Transverse colon (tissue), 4 donors: ENCODE measurements around the gene TAS2R20. TPM values are rescaled to one million over a fixed set of nuclear protein-coding genes. Genes with fewer than 3 reads are reported as not detected.

Source experiments
- DNase-seq: peaks from one replicate; pipeline ENCODE4 v3.0.0-alpha.2; 2019
- H3K27ac ChIP-seq, 4 donors: fragments of 200-600 bp; sonication (generic); 2 replicates each; pipeline ENCODE4 v1.5.1; 2016 to 2018; ENCODE audit warnings: inconsistent platforms in 4 of 4
- H3K27me3 ChIP-seq: fragments of 200-600 bp; sonication (generic); 2 replicates; pipeline ENCODE4 v1.5.1; 2017; ENCODE audit warnings: inconsistent platforms
- H3K36me3 ChIP-seq, 4 donors: fragments of 200-600 bp; sonication (generic); 2 replicates each; pipeline ENCODE4 v1.5.1; 2017 to 2019; ENCODE audit warnings: inconsistent platforms in 4 of 4
- H3K4me1 ChIP-seq, 4 donors: fragments of 200-600 bp; sonication (generic); 2 replicates each; pipeline ENCODE4 v1.5.1; 2017 to 2020; ENCODE audit warnings: inconsistent platforms in 4 of 4
- H3K4me3 ChIP-seq, 4 donors: fragments of 200-600 bp; sonication (generic); 1 replicate in 1 of 4; 2 replicates in 3 of 4; pipeline versions ENCODE4 v1.5.1 to v1.6.1; 2017 to 2019; ENCODE audit warnings: inconsistent platforms in 4 of 4
- H3K9me3 ChIP-seq, 2 donors: fragments of 200-600 bp; sonication (generic); 2 replicates each; pipeline ENCODE4 v1.5.1; 2017 to 2019; ENCODE audit warnings: inconsistent platforms in 2 of 2
- EP300 ChIP-seq: sonication (generic); formaldehyde crosslinking; IDR thresholded peaks from one replicate; pipeline ENCODE4 v1.6.1; 2017; ENCODE audit warnings: antibody characterized with exemption, low read depth
- POLR2A ChIP-seq: fragments of 450-650 bp; IDR thresholded peaks from one replicate; pipeline ENCODE4 v1.6.1; 2016; ENCODE audit warnings: antibody characterized with exemption, mild to moderate bottlenecking, moderate library complexity
- POLR2AphosphoS5 ChIP-seq, 3 donors: sonication (generic); formaldehyde crosslinking; IDR thresholded peaks; one replicate each; pipeline ENCODE4 v1.6.1; 2016; ENCODE audit warnings: antibody characterized with exemption in 3 of 3
- WGBS, 2 donors: methylation state at CpG; one replicate each; pipeline ENCODE4 v1.1.5; 2018; ENCODE audit warnings: low coverage in 1 of 2; 5-methylcytosine and 5-hydroxymethylcytosine counted together
- in situ Hi-C, 4 donors: fragments of 200-750 bp; cut with MboI; loops; one replicate each; pipeline versions ENCODE4 v1.15.0 to v1.15.1; 2017; ENCODE audit warnings: low sequenced_read_pairs in 3 of 4, low pct_ligation_motif_present in 1 of 4, low pct_unique_long_range_greater_than_20kb in 1 of 4
- intact Hi-C: fragments of 100-400 bp; cut with DNase I; formaldehyde crosslinking; loops from one replicate; pipeline ENCODE4 v1.15.1; 2023; ENCODE audit warnings: low total_unique reads
- total RNA-seq, 4 donors: library from RNA; depleted of rRNA; stranded (reverse); fragments of >200 nt; gene quantifications; one replicate each; pipeline ENCODE4 v1.1.0, GENCODE V29; 2016
- TF ChIP-seq, protein P1 (sequence below), 5 experiments: fragments of 200-600 bp in 3 of 5; fragments of 450-650 bp in 2 of 5; sonication (generic) in 3 of 5; IDR thresholded peaks; 1 replicate in 2 of 5; 2 replicates in 3 of 5; pipeline ENCODE4 v1.5.1; 2016 to 2017; ENCODE audit warnings: antibody characterized with exemption in 5 of 5, inconsistent platforms in 3 of 5, mild to moderate bottlenecking in 2 of 5, moderate library complexity in 1 of 5

TAS2R20 gene
- total RNA-seq, 4 donors from 2014 or later = 2.6 to 6.0 (median 5.6) TPM; not detected in 1

DNA sequence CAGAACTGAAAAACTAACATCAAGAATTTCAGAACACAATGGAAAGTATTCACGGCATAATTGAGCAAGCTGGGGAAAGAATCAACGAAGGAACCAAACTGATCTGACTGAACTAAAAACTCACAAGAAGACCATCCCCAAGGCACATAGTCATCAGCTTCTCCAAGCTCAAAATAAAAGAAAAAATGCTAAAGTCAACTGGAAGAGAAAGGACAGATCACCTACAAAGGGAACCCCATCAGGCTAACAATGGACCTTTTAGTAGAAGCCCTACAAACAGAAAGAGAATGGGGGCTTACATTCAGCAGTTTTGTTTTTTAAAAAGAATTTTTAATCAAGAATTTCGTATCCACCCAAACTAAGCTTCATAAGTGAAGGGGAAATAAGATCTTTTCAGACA is 23.1 kb downstream of the TAS2R20 start:
- WGBS, 2 donors = 92 to 100% methylated on average over 3 of the region's 3 CpGs
- Histone ChIP-seq H3K4me1 (no peaks in the 10 kb centered on the region), H3K27me3 (no peaks in the 10 kb centered on the region), H3K4me3 (no peak overlapping the region), H3K27ac (no peak overlapping the region), H3K9me3 (no peaks in the 10 kb centered on the region), H3K36me3 (no peaks in the 10 kb centered on the region)
- intact Hi-C loops (no loop called here), in situ Hi-C loops (no loop called here)
- TF ChIP-seq EP300 (no peak), POLR2AphosphoS5 (IDR thresholded peaks at IDR 0.05) (no peak), POLR2A (no peak)
- TF ChIP-seq, protein P1, sequence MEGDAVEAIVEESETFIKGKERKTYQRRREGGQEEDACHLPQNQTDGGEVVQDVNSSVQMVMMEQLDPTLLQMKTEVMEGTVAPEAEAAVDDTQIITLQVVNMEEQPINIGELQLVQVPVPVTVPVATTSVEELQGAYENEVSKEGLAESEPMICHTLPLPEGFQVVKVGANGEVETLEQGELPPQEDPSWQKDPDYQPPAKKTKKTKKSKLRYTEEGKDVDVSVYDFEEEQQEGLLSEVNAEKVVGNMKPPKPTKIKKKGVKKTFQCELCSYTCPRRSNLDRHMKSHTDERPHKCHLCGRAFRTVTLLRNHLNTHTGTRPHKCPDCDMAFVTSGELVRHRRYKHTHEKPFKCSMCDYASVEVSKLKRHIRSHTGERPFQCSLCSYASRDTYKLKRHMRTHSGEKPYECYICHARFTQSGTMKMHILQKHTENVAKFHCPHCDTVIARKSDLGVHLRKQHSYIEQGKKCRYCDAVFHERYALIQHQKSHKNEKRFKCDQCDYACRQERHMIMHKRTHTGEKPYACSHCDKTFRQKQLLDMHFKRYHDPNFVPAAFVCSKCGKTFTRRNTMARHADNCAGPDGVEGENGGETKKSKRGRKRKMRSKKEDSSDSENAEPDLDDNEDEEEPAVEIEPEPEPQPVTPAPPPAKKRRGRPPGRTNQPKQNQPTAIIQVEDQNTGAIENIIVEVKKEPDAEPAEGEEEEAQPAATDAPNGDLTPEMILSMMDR (IDR thresholded peaks at IDR 0.05) = no peak
- DNase-seq = no peak

DNA sequence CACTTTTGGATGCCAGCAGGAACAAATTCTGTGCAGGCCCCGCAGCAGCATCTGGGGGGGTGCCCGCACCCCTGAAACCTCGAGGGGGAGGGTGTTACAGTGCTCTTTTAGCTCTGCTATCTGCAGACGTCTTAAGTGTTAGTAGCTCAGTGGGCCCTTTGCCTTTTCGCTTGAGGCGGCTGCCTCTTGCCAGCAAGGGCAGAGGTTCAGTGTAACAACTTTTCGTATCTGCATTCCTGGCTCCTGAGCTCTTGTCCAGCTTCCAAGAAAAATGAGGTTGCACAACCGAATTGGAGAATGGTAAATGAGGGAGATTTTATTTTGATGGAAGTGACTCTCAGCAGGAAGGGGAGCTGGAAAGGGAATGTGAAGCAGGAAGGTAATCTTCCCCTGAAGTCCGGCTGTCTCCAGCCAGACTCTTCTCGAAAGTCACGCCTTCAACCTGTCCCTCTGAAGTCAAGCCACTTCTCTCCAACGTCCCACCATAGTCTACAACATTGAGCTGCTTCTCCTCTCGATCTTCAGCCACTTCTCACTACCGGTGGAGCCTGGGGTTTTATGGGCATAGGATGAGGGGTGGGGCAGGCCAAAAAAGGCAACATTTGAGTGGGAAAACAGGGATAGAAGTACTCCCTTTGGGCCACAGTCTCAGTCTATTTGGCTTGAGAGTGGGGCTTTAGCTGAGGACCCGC is 29.2 kb downstream of the TAS2R20 start:
- H3K9me3 ChIP-seq = no peaks in the 10 kb centered on the region
- no peak overlapping the region for H3K4me3 ChIP-seq
- intact Hi-C loops (no loop called here), in situ Hi-C loops (no loop called here)
- H3K27me3 ChIP-seq = no peaks in the 10 kb centered on the region
- H3K27ac ChIP-seq = no peak overlapping the region
- H3K4me1 ChIP-seq = no peaks in the 10 kb centered on the region
- no peak for TF ChIP-seq POLR2A
- no peak for TF ChIP-seq EP300
- TF ChIP-seq, protein P1 (IDR thresholded peaks at IDR 0.05) = no peak
- no peak for TF ChIP-seq POLR2AphosphoS5 (IDR thresholded peaks at IDR 0.05)
- no peak for DNase-seq
- WGBS, 2 donors = 88 to 100% methylated on average over 1 to 15 of the region's 15 CpGs
- H3K36me3 ChIP-seq = no peaks in the 10 kb centered on the region

DNA sequence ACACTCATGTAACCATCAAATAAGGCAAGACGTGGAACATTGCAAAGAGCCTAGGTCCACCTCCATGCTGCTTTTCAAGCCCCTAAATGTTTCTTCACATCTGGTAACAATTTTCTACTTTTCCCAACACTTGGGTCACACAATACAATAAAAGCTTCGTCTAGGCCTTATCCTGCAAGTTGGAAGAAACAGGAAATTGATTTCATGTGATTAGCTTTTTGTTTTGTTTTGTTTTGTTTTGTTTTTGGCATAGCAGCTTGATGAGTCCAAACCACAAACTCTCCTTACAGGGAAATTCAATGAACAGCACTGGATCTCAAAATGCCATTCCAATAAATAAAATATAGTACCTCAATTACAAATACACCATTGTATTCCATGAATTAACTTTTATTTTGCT is 30.7 kb downstream of the TAS2R20 start:
- no peak overlapping the region for H3K27ac ChIP-seq
- 71 to 72% methylated on average over 2 of the region's 2 CpGs for WGBS, 2 donors
- H3K9me3 ChIP-seq = no peaks in the 10 kb centered on the region
- no peaks in the 10 kb centered on the region for H3K27me3 ChIP-seq
- H3K4me3 ChIP-seq = no peak overlapping the region
- no peaks in the 10 kb centered on the region for H3K4me1 ChIP-seq
- H3K36me3 ChIP-seq = no peaks in the 10 kb centered on the region
- intact Hi-C loops = no loop called here
- in situ Hi-C loops = no loop called here
- DNase-seq = no peak
- TF ChIP-seq POLR2A (no peak), EP300 (no peak), POLR2AphosphoS5 (IDR thresholded peaks at IDR 0.05) (no peak)
- TF ChIP-seq, protein P1 (IDR thresholded peaks at IDR 0.05) = no peak

DNA sequence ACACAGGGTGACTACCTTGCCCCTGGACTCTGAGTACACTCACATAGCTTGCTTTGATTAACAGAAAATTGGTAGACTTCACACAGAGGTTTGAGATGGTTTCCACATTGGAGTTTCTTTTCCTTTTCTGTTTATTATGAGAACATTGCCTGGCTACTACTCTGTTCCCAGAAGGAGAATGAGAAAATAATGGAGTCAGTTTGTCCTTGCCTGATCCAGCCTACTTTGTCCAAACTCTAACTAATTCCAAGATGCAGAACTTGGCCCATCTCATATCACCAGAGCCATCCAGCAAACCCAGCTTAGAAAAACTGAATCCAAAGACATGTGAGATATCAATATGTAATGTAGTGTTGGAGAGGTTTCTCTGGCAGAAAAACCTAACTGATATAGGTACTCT is 31.8 kb downstream of the TAS2R20 start:
- Histone ChIP-seq H3K27me3 (no peaks in the 10 kb centered on the region), H3K9me3 (no peaks in the 10 kb centered on the region), H3K36me3 (no peaks in the 10 kb centered on the region), H3K4me3 (no peak overlapping the region), H3K27ac (no peak overlapping the region), H3K4me1 (no peaks in the 10 kb centered on the region)
- DNase-seq = no peak
- in situ Hi-C loops (no loop called here), intact Hi-C loops (no loop called here)
- TF ChIP-seq POLR2AphosphoS5 (IDR thresholded peaks at IDR 0.05) (no peak), POLR2A (no peak), EP300 (no peak)
- TF ChIP-seq, protein P1 (IDR thresholded peaks at IDR 0.05) = no peak
